Endothelial cell of umbilical vein (primary cell): ENCODE data around the gene SFT2D1. TPM values are rescaled to one million over a fixed set of nuclear protein-coding genes. Genes with fewer than 3 reads are reported as not detected.
A peak's percentile ranks its signal among the peaks of the same experiment; 100 is the strongest.

ENCODE experiments used
- BruUV-seq: library from RNA; stranded (reverse); fragments of 400-500 nt; replicated peaks from 2 replicates; lab custom pipeline; 2021; lab: Mats Ljungman, UMichigan
- CTCF ChIA-PET: fragments of 300-600, 350-600 bp; sonication (Branson Sonifier 250); formaldehyde crosslinking; loops from one replicate; lab custom pipeline; 2021; ENCODE audit warnings: antibody characterized with exemption, inconsistent platforms; lab: Charles Lee
- POLR2A ChIA-PET: fragments of 300-600, 350-600 bp; sonication (Branson Sonifier 250); formaldehyde crosslinking; loops from one replicate; lab custom pipeline; 2021; ENCODE audit warnings: antibody characterized with exemption, inconsistent platforms; lab: Charles Lee
- DNase-seq: peaks from one replicate; pipeline ENCODE4 v3.0.0-alpha.2; 2011; ENCODE audit warnings: low read depth, low spot score
- FAIRE-seq: peaks from 2 replicates; lab custom pipeline; 2011; peaks lifted over from hg19 to GRCh38; lab: Jason Lieb, UNC
- H2AFZ ChIP-seq: 2 replicates; pipeline ENCODE4 v1.6.0; 2012; ENCODE audit warnings: low read depth, low read length, control low read depth, inconsistent platforms
- H3K27ac ChIP-seq: 2 replicates; pipeline ENCODE4 v1.5.1; 2011; ENCODE audit warnings: low read depth, mild to moderate bottlenecking, control low read depth, low read length, moderate library complexity; ENCODE audit not compliant: insufficient read depth
- H3K27me3 ChIP-seq, 2 experiments: 2 replicates each; pipeline versions ENCODE4 v1.6.0 to v1.6.1; 2011; ENCODE audit warnings: low read length in 2 of 2, mixed read lengths in 1 of 2; ENCODE audit not compliant: control insufficient read depth in 2 of 2, insufficient read depth in 2 of 2
- H3K36me3 ChIP-seq, 2 experiments: 2 replicates in 1 of 2; 3 replicates in 1 of 2; pipeline ENCODE4 v1.5.1; 2011; ENCODE audit warnings: low read length in 2 of 2, mild to moderate bottlenecking in 1 of 2, moderate library complexity in 1 of 2; ENCODE audit not compliant: control insufficient read depth in 2 of 2, insufficient read depth in 2 of 2; ENCODE audit errors: extremely low read depth in 1 of 2
- H3K4me1 ChIP-seq: 3 replicates; pipeline ENCODE4 v1.5.1; 2011; ENCODE audit warnings: mild to moderate bottlenecking, low read length; ENCODE audit not compliant: control insufficient read depth, insufficient read depth; ENCODE audit errors: extremely low read depth
- H3K4me2 ChIP-seq: 2 replicates; pipeline ENCODE4 v1.6.1; 2011; ENCODE audit warnings: low read length, control low read depth, mixed read lengths; ENCODE audit not compliant: insufficient read depth
- H3K4me3 ChIP-seq, 3 experiments: fragments of 200-600 bp in 1 of 3; sonication (generic), shearing (Covaris generic) in 1 of 3; replicated peaks in 1 of 3; 2 replicates each; pipeline ENCODE4 v1.5.1; 2011 to 2016; ENCODE audit warnings: control low read depth in 3 of 3, low read length in 3 of 3, mild to moderate bottlenecking in 2 of 3, inconsistent platforms in 1 of 3, low read depth in 1 of 3, moderate library complexity in 1 of 3; ENCODE audit not compliant: insufficient read depth in 1 of 3
- H3K79me2 ChIP-seq: 2 replicates; pipeline ENCODE4 v1.6.0; 2012; ENCODE audit warnings: low read length, inconsistent platforms; ENCODE audit not compliant: control insufficient read depth, insufficient read depth
- H3K9ac ChIP-seq: replicated peaks from 2 replicates; pipeline ENCODE3; 2011; ENCODE audit warnings: low read length, control low read depth; ENCODE audit not compliant: insufficient read depth; ENCODE audit errors: extremely low read depth
- H3K9me1 ChIP-seq: replicated peaks from 3 replicates; pipeline ENCODE4 v1.6.0; 2011; ENCODE audit warnings: mild to moderate bottlenecking, low read length; ENCODE audit not compliant: control insufficient read depth, insufficient read depth; ENCODE audit errors: extremely low read depth
- H3K9me3 ChIP-seq: replicated peaks from 2 replicates; pipeline ENCODE4 v1.5.1; 2012; ENCODE audit warnings: low read length, inconsistent platforms; ENCODE audit not compliant: control insufficient read depth, insufficient read depth
- H4K20me1 ChIP-seq: replicated peaks from 2 replicates; pipeline ENCODE3; 2011; ENCODE audit warnings: mild to moderate bottlenecking, low read length; ENCODE audit not compliant: control insufficient read depth, insufficient read depth; ENCODE audit errors: extremely low read depth
- FOS ChIP-seq: IDR thresholded peaks from 2 replicates; pipeline ENCODE4 v1.6.1; 2011; ENCODE audit warnings: mild to moderate bottlenecking, low read length, moderate library complexity, borderline replicate concordance; ENCODE audit not compliant: insufficient read depth
- GATA2 ChIP-seq: IDR thresholded peaks from 2 replicates; pipeline ENCODE4 v1.7.0; 2011; ENCODE audit warnings: low read depth, mild to moderate bottlenecking, moderate library complexity, mixed read lengths, low read length; ENCODE audit not compliant: insufficient read length, insufficient read depth
- MYC ChIP-seq: IDR thresholded peaks from one replicate; pipeline ENCODE4 v1.6.1; 2011; ENCODE audit warnings: mild to moderate bottlenecking, low read depth, low read length
- POLR2A ChIP-seq: IDR thresholded peaks from 2 replicates; pipeline ENCODE4 v1.6.1; 2012; ENCODE audit warnings: low read depth, mild to moderate bottlenecking, control low read depth, low read length
- dilution Hi-C: fragments of 300-500 bp; cut with MboI; formaldehyde crosslinking; loops from one replicate; pipeline ENCODE4 v1.15.0; 2019; ENCODE audit warnings: low sequenced_read_pairs; ENCODE audit not compliant: extremely low pct_ligation_motif_present
- intact Hi-C: fragments of 100-400 bp; cut with micrococcal nuclease; formaldehyde crosslinking; loops from one replicate; pipeline ENCODE4 v1.10.0; 2022
- polyA plus RNA-seq, 4 experiments: library from polyadenylated mRNA; depleted of rRNA in 3 of 4; stranded (reverse) in 3 of 4; unstranded in 1 of 4; fragments of >200 nt; gene quantifications; 2 replicates each; pipeline versions ENCODE4 v1.2.1 to v1.2.3, GENCODE V29; 2011 to 2012; ENCODE audit warnings: missing spikeins in 1 of 4
- total RNA-seq: library from RNA; stranded (reverse); gene quantifications from 2 replicates; pipeline ENCODE4 v1.2.3, GENCODE V29; 2021
- TF ChIP-seq, protein P1 (sequence below), 2 donors: IDR thresholded peaks; 1 replicate in 1 of 2; 2 replicates in 1 of 2; pipeline ENCODE4 v1.5.1; 2011; ENCODE audit warnings: low read length in 2 of 2, mild to moderate bottlenecking in 2 of 2, moderate library complexity in 2 of 2, control low read depth in 1 of 2, inconsistent platforms in 1 of 2, low read depth in 1 of 2; ENCODE audit not compliant: insufficient read depth in 1 of 2; ENCODE audit errors: extremely low read depth in 1 of 2

The SFT2D1 gene
- total and polyA plus RNA-seq, 2 donors (not counting 3 experiments of a cell fraction or from before 2014, with no cell fraction given), result 22.9 to 30.6 TPM

GRCh38 chr6:166275714-166276166 lies 66.6 kb downstream of the SFT2D1 start:
- ChIA-PET POLR2A (no interaction called here), CTCF (interaction anchor here (0.6 to 3.1 kb wide), 21 partner anchors 9 to 714 kb away, joined by 3 to 125 read pairs (median 4); no protein-coding TSS in a partner anchor)
- peak; percentile 54 for DNase-seq
- Histone ChIP-seq H3K36me3 (no peaks in the 10 kb centered on the region), H3K9me3 (no peaks in the 10 kb centered on the region), H3K9ac (no peak overlapping the region), H4K20me1 (no peaks in the 10 kb centered on the region), H3K79me2 (no peaks in the 10 kb centered on the region), H3K27me3 (no peaks in the 10 kb centered on the region), H3K4me2 (no peak overlapping the region), H3K4me1 (no peaks in the 10 kb centered on the region), H2AFZ (no peak overlapping the region), H3K9me1 (no peaks in the 10 kb centered on the region), H3K4me3 (no peak overlapping the region), H3K27ac (no peak overlapping the region)
- dilution Hi-C loops (no loop called here), intact Hi-C loops (loop anchor here (1.0 to 10.0 kb wide), 5 partner anchors 108 to 679 kb away; partner anchors contain the start of genes RNASET2 and RPS6KA2)
- TF ChIP-seq FOS (no peak), MYC (no peak), POLR2A (no peak), GATA2 (no peak)
- TF ChIP-seq, protein P1, sequence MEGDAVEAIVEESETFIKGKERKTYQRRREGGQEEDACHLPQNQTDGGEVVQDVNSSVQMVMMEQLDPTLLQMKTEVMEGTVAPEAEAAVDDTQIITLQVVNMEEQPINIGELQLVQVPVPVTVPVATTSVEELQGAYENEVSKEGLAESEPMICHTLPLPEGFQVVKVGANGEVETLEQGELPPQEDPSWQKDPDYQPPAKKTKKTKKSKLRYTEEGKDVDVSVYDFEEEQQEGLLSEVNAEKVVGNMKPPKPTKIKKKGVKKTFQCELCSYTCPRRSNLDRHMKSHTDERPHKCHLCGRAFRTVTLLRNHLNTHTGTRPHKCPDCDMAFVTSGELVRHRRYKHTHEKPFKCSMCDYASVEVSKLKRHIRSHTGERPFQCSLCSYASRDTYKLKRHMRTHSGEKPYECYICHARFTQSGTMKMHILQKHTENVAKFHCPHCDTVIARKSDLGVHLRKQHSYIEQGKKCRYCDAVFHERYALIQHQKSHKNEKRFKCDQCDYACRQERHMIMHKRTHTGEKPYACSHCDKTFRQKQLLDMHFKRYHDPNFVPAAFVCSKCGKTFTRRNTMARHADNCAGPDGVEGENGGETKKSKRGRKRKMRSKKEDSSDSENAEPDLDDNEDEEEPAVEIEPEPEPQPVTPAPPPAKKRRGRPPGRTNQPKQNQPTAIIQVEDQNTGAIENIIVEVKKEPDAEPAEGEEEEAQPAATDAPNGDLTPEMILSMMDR (IDR thresholded peaks at IDR 0.05; ENCODE audit: extremely low read depth in 1 of 2, insufficient read depth in 1 of 2, low read depth in 1 of 2, low read length in 2 of 2), result peak; percentile 93 to 98
- FAIRE-seq, result peak; percentile 40
- no TSS peak for BruUV-seq
